ENCODE results near the gene RHAG.

RHAG gene

GRCh38 chr6:49565261-49565660 is 71.4 kb downstream of the RHAG start:
- DNase-seq (ENCODE audit: low read depth in 2 of 2), result no peak

- no peak for DNase-seq (ENCODE audit: low read depth in 2 of 2)
These were observed 72.1 kb downstream of the RHAG start for GRCh38 chr6:49564552-49564951.

GRCh38 chr6:49563006-49563886 is 73.4 kb downstream of the RHAG start:
- DNase-seq (ENCODE audit: low read depth in 2 of 2), result no peak

- no peak for DNase-seq (ENCODE audit: low read depth in 2 of 2)
These were observed 78.4 kb downstream of the RHAG start for GRCh38 chr6:49558238-49558637.

- no peak for DNase-seq (ENCODE audit: low read depth in 2 of 2)
These were observed 79.5 kb downstream of the RHAG start for GRCh38 chr6:49557177-49557576.

- DNase-seq (ENCODE audit: low read depth in 2 of 2), result no peak
These were observed 80.2 kb downstream of the RHAG start for GRCh38 chr6:49556429-49556837.

- DNase-seq (ENCODE audit: low read depth in 2 of 2), result no peak
These were observed 80.7 kb downstream of the RHAG start for GRCh38 chr6:49555951-49556350.

Data from stimulated activated CD4-positive, alpha-beta T cell treated with anti-CD3 and anti-CD28 coated beads, Interleukin-1b, Interleukin-23, amount 100 ng/mL, for 4 hours (primary cell).